OCI-LY7 (cell line): ENCODE measurements around the gene CGN.

Experiments
- CTCF ChIP-seq: fragments of 200-600 bp; sonication (generic); conservative IDR thresholded peaks from 2 replicates; pipeline ENCODE4 v1.5.1; 2014; ENCODE audit warnings: mild to moderate bottlenecking, antibody characterized with exemption, low read length, moderate library complexity, mixed read lengths
- EZH2phosphoT487 ChIP-seq: fragments of 200-600 bp; sonication (generic); IDR thresholded peaks from 2 replicates; pipeline ENCODE4 v1.6.1; 2018; ENCODE audit warnings: low read depth, borderline replicate concordance, mild to moderate bottlenecking, mixed run types, antibody characterized with exemption, low read length, moderate library complexity, mixed read lengths

DNA sequence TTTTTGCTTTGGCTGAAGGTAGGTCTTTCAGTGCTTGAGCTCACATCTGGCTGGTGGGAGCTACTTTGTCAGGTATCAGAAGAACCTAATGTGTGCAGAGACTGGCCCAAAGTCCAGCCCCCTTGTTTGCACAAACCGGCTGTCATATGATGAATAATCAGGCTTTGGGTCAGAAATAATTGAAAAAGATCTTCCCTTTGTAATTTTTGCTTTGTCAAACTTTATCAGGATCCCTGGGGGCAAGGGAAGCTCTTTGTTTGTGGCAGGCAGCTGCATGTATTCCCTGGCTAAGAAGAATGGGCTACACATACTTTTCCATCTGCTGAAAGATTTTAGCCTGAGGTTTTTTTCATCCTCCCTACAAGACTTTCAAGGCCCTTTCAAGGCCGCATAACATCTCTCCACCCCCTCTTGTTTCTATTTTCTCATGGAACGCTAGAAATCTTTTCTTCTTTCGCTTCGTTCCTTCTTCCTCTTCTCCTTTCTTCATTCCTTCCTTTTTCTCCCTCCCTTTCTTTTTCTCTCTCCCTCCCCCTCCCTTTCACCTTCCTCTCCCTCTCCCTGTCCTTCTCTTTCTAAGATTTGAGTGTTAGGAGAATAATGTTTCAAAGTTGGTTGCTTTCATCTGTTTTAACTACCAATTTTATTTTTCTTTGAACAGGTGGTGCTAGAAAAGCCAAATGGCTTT, 54.5 kb downstream of the CGN start:
- no peak for TF ChIP-seq CTCF
- TF ChIP-seq EZH2phosphoT487, result no peak
